Mucosa of stomach (tissue), 1 donor: ENCODE data around the gene SYAP1.

ENCODE experiments used
- H3K27me3 ChIP-seq: one replicate; pipeline ENCODE4 v1.7.0; 2013; ENCODE audit warnings: mild to moderate bottlenecking, low read length; ENCODE audit not compliant: control insufficient read depth, insufficient read depth
- H3K36me3 ChIP-seq: one replicate; pipeline ENCODE4 v1.7.0; 2013; ENCODE audit warnings: low read length; ENCODE audit not compliant: control insufficient read depth, insufficient read depth
- H3K4me1 ChIP-seq: one replicate; pipeline ENCODE4 v1.7.0; 2013; ENCODE audit warnings: mild to moderate bottlenecking, low read length; ENCODE audit not compliant: control insufficient read depth, insufficient read depth
- H3K4me3 ChIP-seq: one replicate; pipeline ENCODE4 v1.7.0; 2013; ENCODE audit warnings: low read length
- H3K9ac ChIP-seq: one replicate; pipeline ENCODE4 v1.7.0; 2013; ENCODE audit warnings: mild to moderate bottlenecking, low read length, moderate library complexity
- H3K9me3 ChIP-seq: one replicate; pipeline ENCODE4 v1.7.0; 2013; ENCODE audit warnings: mild to moderate bottlenecking, low read length, moderate library complexity; ENCODE audit not compliant: control insufficient read depth
- donor health status: Pancreatic carcinoma.

Gene SYAP1

GRCh38 chrX:16719334-16720084, at the start of gene SYAP1:
Gene SYAP1 (plus strand): TSS chrX:16719612. CDS start chrX:16719725, 113 bp downstream.
- H3K36me3 ChIP-seq, result no peaks in the 10 kb centered on the region
- no peaks in the 10 kb centered on the region for H3K27me3 ChIP-seq
- no peaks in the 10 kb centered on the region for H3K9me3 ChIP-seq
- peak within 1 kb of the TSS; percentile 80 for H3K9ac ChIP-seq
- no peak within 1 kb of the TSS for H3K4me3 ChIP-seq
- no peaks in the 10 kb centered on the region for H3K4me1 ChIP-seq

- Histone ChIP-seq H3K36me3 (no peaks in the 10 kb centered on the region), H3K4me3 (no peak overlapping the region), H3K9ac (no peak overlapping the region), H3K9me3 (no peaks in the 10 kb centered on the region), H3K4me1 (no peaks in the 10 kb centered on the region), H3K27me3 (no peaks in the 10 kb centered on the region)
Observed at GRCh38 chrX:16671005-16671404, 48.4 kb upstream of the SYAP1 start.

GRCh38 chrX:16678689-16679088, 40.7 kb upstream of the SYAP1 start:
- Histone ChIP-seq H3K36me3 (no peaks in the 10 kb centered on the region), H3K27me3 (no peaks in the 10 kb centered on the region), H3K9ac (no peak overlapping the region), H3K4me3 (no peak overlapping the region), H3K4me1 (no peaks in the 10 kb centered on the region), H3K9me3 (no peaks in the 10 kb centered on the region)

GRCh38 chrX:16683007-16683664, 36.3 kb upstream of the SYAP1 start:
- Histone ChIP-seq H3K9ac (no peak overlapping the region), H3K4me1 (no peaks in the 10 kb centered on the region), H3K36me3 (no peaks in the 10 kb centered on the region)

GRCh38 chrX:16687514-16687913, 31.9 kb upstream of the SYAP1 start:
- Histone ChIP-seq H3K36me3 (no peaks in the 10 kb centered on the region), H3K9me3 (no peaks in the 10 kb centered on the region), H3K4me3 (no peak overlapping the region), H3K4me1 (no peaks in the 10 kb centered on the region), H3K27me3 (no peaks in the 10 kb centered on the region), H3K9ac (no peak overlapping the region)

More at GRCh38 chrX:16683007-16683664, 36.3 kb upstream of the SYAP1 start:
- no peaks in the 10 kb centered on the region for H3K9me3 ChIP-seq
- H3K27me3 ChIP-seq, result no peaks in the 10 kb centered on the region
- H3K4me3 ChIP-seq, result no peak overlapping the region

- no peak overlapping the region for H3K9ac ChIP-seq
- no peaks in the 10 kb centered on the region for H3K27me3 ChIP-seq
- no peaks in the 10 kb centered on the region for H3K9me3 ChIP-seq
- no peaks in the 10 kb centered on the region for H3K4me1 ChIP-seq
- peaks cover 4% of the 10 kb centered on the region for H3K36me3 ChIP-seq
- H3K4me3 ChIP-seq, result no peak overlapping the region
Observed at GRCh38 chrX:16695079-16695676, 24.2 kb upstream of the SYAP1 start.

GRCh38 chrX:16696956-16697355, 22.5 kb upstream of the SYAP1 start:
- peaks cover 4% of the 10 kb centered on the region for H3K36me3 ChIP-seq
- H3K27me3 ChIP-seq, result no peaks in the 10 kb centered on the region

GRCh38 chrX:16699389-16699788, 20.0 kb upstream of the SYAP1 start:
- no peak overlapping the region for H3K9ac ChIP-seq
- no peaks in the 10 kb centered on the region for H3K4me1 ChIP-seq
- no peaks in the 10 kb centered on the region for H3K9me3 ChIP-seq

More at GRCh38 chrX:16696956-16697355, 22.5 kb upstream of the SYAP1 start:
- Histone ChIP-seq H3K4me1 (no peaks in the 10 kb centered on the region), H3K4me3 (no peak overlapping the region), H3K9me3 (no peaks in the 10 kb centered on the region), H3K9ac (no peak overlapping the region)

GRCh38 chrX:16700734-16701133, 18.7 kb upstream of the SYAP1 start:
- Histone ChIP-seq H3K4me3 (no peak overlapping the region), H3K4me1 (no peaks in the 10 kb centered on the region), H3K36me3 (peaks cover 4% of the 10 kb centered on the region), H3K27me3 (no peaks in the 10 kb centered on the region), H3K9ac (no peak overlapping the region), H3K9me3 (no peaks in the 10 kb centered on the region)

More at GRCh38 chrX:16699389-16699788, 20.0 kb upstream of the SYAP1 start:
- Histone ChIP-seq H3K36me3 (peaks cover 4% of the 10 kb centered on the region), H3K27me3 (no peaks in the 10 kb centered on the region), H3K4me3 (no peak overlapping the region)

- Histone ChIP-seq H3K27me3 (no peaks in the 10 kb centered on the region), H3K4me3 (no peak overlapping the region), H3K9me3 (no peaks in the 10 kb centered on the region), H3K9ac (no peak overlapping the region), H3K4me1 (no peaks in the 10 kb centered on the region), H3K36me3 (no peaks in the 10 kb centered on the region)
Observed at GRCh38 chrX:16702700-16703599, 16.5 kb upstream of the SYAP1 start.

GRCh38 chrX:16705370-16705769, 14.0 kb upstream of the SYAP1 start:
- H3K4me1 ChIP-seq, result no peaks in the 10 kb centered on the region
- no peak overlapping the region for H3K9ac ChIP-seq
- H3K9me3 ChIP-seq, result no peaks in the 10 kb centered on the region
- H3K27me3 ChIP-seq, result no peaks in the 10 kb centered on the region
- H3K36me3 ChIP-seq, result no peaks in the 10 kb centered on the region
- H3K4me3 ChIP-seq, result no peak overlapping the region
